ENCODE data around the gene NFIC.
"Not testable (repeated sequence)": the region's sequence is repeated elsewhere in the genome, so short reads cannot be mapped to it uniquely, and the experiment has no call there.

NFIC gene

GRCh38 chr19:3451451-3451866 lies 85.1 kb downstream of the NFIC start:
- DNase-seq (ENCODE audit: low read depth in 2 of 2), result no peak

GRCh38 chr19:3452171-3452941 lies 86.0 kb downstream of the NFIC start:
- DNase-seq (ENCODE audit: low read depth in 2 of 2), result no peak

GRCh38 chr19:3452942-3453214 lies 86.5 kb downstream of the NFIC start:
- DNase-seq (ENCODE audit: low read depth in 2 of 2), result not testable (repeated sequence)

DNA sequence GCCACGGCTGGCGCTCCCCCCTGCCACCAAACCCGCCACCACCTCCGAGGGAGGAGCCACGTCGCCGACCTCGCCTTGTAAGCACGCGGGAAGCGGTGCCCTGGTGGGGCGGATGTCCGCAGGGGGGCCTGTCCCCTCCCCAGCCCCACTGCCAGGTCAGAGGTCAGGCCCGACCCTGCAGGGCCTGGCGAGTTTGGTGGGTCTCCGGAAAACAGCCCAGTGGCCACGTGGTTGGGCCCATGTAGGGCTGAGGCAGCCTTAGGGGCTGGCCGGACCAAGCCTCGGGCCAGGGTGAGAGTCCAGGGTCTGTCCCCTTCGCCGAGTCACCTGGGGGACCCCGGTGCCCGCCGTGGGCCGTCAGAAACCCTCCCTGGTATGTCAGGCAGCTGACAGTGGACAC lies 87.5 kb downstream of the NFIC start:
- DNase-seq (ENCODE audit: low read depth in 2 of 2), result no peak

DNA sequence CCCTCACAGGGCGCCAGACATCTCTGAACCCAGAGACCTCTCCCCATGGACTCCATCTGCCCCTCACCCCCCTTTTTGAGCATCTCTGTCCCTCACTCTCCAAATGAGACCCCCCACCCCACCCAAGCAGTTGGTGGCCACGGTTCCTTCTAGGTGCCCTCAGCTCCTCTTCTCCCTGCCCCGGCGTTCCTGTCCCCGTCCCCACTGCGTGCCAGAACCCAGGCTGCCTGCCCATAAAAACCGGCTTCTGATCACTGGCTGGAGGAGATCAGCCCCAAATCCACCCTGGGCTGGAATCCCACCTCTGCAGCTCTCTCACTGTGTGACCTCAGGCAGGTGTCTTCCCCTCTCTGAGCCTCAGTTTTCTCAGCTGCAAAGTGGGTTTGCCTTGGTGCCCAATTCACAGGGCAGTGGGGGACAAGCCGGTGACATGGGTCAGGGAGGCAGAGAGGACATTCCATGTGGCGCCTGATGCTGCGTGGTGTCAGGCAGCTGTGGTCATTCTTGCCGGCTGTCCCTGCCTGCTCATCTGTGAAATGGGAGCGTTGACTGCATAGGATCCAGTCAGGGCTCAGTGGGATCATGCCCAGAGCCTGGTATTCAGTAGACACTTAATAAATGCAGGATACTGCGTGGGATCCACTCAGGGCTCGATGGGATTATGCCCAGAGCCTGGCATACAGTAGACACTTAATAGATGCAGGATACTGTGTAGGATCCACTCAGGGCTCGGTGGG lies 88.4 kb downstream of the NFIC start:
- DNase-seq (ENCODE audit: low read depth in 2 of 2), result no peak

- no peak for DNase-seq (ENCODE audit: low read depth in 2 of 2)
Measured at GRCh38 chr19:3455393-3455955, 89.1 kb downstream of the NFIC start.

- no peak for DNase-seq (ENCODE audit: low read depth in 2 of 2)
Measured at GRCh38 chr19:3455960-3456601, 89.7 kb downstream of the NFIC start.

DNA sequence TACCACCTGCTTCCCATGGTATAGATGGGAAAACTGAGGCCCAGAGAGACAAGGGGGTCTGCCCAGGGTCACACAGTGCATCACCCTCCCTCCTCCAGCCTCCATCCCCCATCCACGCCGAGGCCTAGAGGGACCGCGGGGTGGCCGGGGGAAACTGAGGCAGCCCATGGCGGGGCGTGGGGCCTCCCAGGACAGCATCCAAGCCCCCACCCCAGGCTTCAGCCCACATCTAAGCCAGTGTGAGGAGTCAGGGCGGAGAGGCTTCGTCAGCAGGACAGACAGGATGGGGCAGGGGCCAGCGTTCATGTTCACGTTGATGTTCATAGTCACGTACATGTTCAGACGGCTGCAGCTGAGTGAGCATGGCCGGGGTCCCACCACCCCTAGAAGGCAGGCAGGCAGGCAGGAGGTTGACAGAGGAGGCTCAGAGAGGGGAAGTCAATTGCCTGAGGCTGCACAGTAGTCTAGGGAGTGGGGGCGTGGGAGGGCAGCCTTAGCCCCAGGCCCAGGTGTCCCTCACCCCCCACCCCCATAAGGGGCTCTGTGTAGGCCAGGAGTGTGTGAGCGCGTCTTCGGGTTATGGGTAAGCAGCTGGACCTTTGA lies 90.6 kb downstream of the NFIC start:
- DNase-seq (ENCODE audit: low read depth in 2 of 2), result no peak

- DNase-seq (ENCODE audit: low read depth in 2 of 2), result no peak
Measured at GRCh38 chr19:3457528-3458228, 91.3 kb downstream of the NFIC start.

DNA sequence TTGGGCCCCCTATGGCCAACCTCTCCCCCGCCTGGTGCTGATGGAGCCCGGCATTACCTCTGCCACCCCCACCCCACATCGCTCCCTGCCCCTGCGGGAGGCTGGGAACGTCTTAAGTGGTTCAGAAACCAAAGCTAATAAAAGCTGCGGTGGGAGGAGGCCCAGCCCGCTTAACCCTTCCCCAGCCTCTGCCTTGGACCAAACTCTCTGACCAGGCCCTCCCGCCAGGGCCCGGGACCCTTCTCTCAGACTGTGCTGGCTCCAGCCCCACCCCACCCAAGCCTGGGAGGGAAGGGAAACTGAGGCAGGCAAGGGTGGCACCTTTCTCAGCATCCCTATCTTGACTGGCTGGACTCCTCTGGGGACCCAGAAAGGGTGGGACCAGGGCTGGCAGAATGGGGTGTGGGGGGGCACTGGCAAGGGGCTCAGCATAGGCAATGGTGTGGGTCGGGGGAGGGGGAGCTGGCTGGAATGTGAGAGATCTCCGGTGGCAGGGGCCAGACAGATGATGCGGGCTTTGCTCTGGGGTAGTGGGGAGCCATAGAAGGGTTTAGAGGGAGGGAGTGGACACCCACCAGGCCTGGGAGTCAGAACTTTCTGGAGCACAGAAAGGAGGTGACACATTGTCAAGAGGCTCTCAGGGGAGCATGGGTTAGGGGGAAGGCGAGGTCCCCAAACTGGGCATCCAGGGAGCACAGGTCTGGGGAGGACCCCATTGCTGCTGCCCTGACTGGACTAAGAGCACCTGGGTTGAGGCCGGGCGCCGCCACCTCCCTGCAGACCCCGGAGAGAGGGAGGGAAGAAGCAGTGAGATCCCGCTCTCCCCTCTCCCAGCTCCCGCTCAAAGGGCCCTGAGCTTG lies 92.1 kb downstream of the NFIC start:
- no peak for DNase-seq (ENCODE audit: low read depth in 2 of 2)

- no peak for DNase-seq (ENCODE audit: low read depth in 2 of 2)
Measured at GRCh38 chr19:3459089-3459881, 92.9 kb downstream of the NFIC start.

GRCh38 chr19:3459965-3460582 lies 93.7 kb downstream of the NFIC start:
- no peak for DNase-seq (ENCODE audit: low read depth in 2 of 2)

GRCh38 chr19:3462991-3463713 lies 96.8 kb downstream of the NFIC start:
- DNase-seq (ENCODE audit: low read depth in 2 of 2), result no peak

DNA sequence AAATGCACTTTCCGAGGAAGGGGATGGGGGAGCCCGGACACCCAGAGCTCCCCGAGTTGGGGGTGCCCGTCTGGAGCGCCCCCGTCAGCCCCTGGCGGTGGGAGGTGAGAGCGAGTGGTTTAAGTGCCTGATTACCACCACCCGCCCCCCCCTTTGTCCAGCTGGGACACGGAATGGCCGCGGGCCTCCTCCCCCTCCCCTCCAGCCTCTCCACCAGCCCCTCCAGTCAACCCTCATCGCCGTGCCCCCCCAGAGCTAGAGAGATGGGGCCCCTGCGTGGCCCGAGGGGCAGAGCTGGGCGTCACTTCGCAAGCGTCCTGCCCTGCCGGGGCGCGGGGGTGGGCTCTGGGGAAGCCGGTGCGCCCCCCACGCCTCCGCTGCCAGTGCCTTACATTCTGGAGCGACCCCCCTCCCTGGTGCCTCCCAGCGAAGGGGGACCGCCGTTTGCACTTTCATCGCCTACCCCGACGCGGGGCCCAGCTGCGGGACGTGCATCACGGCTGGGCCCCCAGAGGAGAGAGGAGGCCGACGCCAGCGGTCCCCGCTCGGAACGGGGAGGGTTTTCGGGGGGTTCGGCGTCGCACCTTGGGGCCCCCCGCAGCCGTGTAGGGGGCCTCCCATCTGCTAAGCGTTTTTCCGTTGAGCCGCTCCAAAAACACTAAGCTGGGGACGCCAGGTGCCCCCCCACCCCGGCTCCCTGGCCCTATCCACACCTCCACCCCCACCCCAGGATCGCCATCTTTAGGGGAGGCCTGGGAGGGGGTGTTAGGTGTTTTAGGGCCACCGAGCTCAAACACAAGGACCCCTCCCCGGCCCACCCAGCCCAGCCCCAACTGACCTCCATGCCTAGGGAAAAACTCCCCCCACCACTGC lies 97.6 kb downstream of the NFIC start:
- no peak for DNase-seq (ENCODE audit: low read depth in 2 of 2)

GRCh38 chr19:3464587-3465235 lies 98.3 kb downstream of the NFIC start:
- DNase-seq (ENCODE audit: low read depth in 2 of 2), result no peak

GRCh38 chr19:3465552-3465951 lies 99.2 kb downstream of the NFIC start:
- DNase-seq (ENCODE audit: low read depth in 2 of 2), result no peak

GRCh38 chr19:3466635-3467034 lies 100.3 kb downstream of the NFIC start:
- no peak for DNase-seq (ENCODE audit: low read depth in 2 of 2)

All from stimulated activated CD8-positive, alpha-beta memory T cell treated with anti-CD3 and anti-CD28 coated beads, Interleukin-7, amount 100 ng/mL, for 1 hour (primary cell).